Psoas muscle (tissue), 8 donors: Measurements from ENCODE around the gene ZKSCAN1. TPM values are rescaled to one million over a fixed set of nuclear protein-coding genes. Genes with fewer than 3 reads are reported as not detected.
A peak's percentile ranks its signal among the peaks of the same experiment; 100 is the strongest.
"Not testable (repeated sequence)": the region's sequence is repeated elsewhere in the genome, so short reads cannot be mapped to it uniquely, and the experiment has no call there.

Experiments
- ATAC-seq, 4 donors: fragments of 200-7000 bp; cut with Tn5 transposase; one replicate each; pipeline ENCODE4 v1.9.1; 2020; ENCODE audit warnings: moderate library complexity in 3 of 4, mild to moderate bottlenecking in 2 of 4
- DNase-seq, 2 donors: peaks; one replicate each; pipeline ENCODE4 v3.0.0-alpha.2; 2020
- H3K27ac ChIP-seq: fragments of 200-600 bp; one replicate; pipeline ENCODE4 v1.8.0; 2022
- H3K27me3 ChIP-seq, 3 donors: fragments of 200-600 bp in 1 of 3; one replicate each; pipeline versions ENCODE4 v1.6.1 to v1.8.0; 2013 to 2022; ENCODE audit warnings: low read length in 2 of 3, mild to moderate bottlenecking in 2 of 3, moderate library complexity in 1 of 3; ENCODE audit not compliant: insufficient read depth in 3 of 3
- H3K36me3 ChIP-seq, 2 donors: fragments of 200-600 bp in 1 of 2; one replicate each; pipeline versions ENCODE4 v1.6.1 to v1.8.0; 2013 to 2022; ENCODE audit warnings: low read depth in 1 of 2, mild to moderate bottlenecking in 1 of 2, moderate library complexity in 1 of 2; ENCODE audit not compliant: insufficient read depth in 1 of 2
- H3K4me1 ChIP-seq: fragments of 200-600 bp; one replicate; pipeline ENCODE4 v1.8.0; 2022
- H3K4me3 ChIP-seq: fragments of 200-600 bp; one replicate; pipeline ENCODE4 v1.8.0; 2022; ENCODE audit warnings: mild to moderate bottlenecking
- H3K9me3 ChIP-seq: fragments of 200-600 bp; one replicate; pipeline ENCODE4 v1.8.0; 2022
- WGBS, 3 donors: extraction: QIAGEN DNeasy Blood & Tissue Kit; methylation state at CpG; one replicate each; pipeline versions ENCODE4 v1.1.6 to v1.1.7; 2013; 5-methylcytosine and 5-hydroxymethylcytosine counted together
- intact Hi-C, 2 donors: fragments of 100-400 bp; cut with DNase I; formaldehyde crosslinking; loops; one replicate each; pipeline versions ENCODE4 v1.11.0 to v1.14.2; 2022
- polyA plus RNA-seq, 3 donors: library from polyadenylated mRNA; stranded (reverse); fragments of 200-250 nt; gene quantifications; one replicate each; pipeline ENCODE4 v1.2.3, GENCODE V29; 2013
- total RNA-seq, 4 donors: library from RNA; stranded (reverse); fragmentation: NEBNext Ultra II Directional in 2 of 4; extraction: Animal tissue kit (Norgen Biotek cat#: 25700) in 2 of 4; gene quantifications; one replicate each; pipeline versions ENCODE4 v1.2.1 to v1.2.4, GENCODE V29; 2021 to 2023
- TF ChIP-seq, protein P1 (sequence below): fragments of 200-600 bp; IDR thresholded peaks from one replicate; pipeline ENCODE4 v1.8.0; 2022; ENCODE audit warnings: antibody characterized with exemption
- donor health status: healthy with polysubstance abuse.
- donor health status: DM: no; HTN: no; CAD: no; lungs with moderate emphysema.
- donor health status: Bipolar disorder and iron deficiency.
- donor health status: healthy.
- donor health status: DM: yes; HTN: yes; CAD: no.
- donor health status: DM: no; HTN: no; CAD: no.
- donor health status: DM: no; HTN: no; CAD: no.
- donor health status: DM: yes; HTN: yes; CAD: no.

ZKSCAN1 gene
- total and polyA plus RNA-seq, 7 donors, result 5.7 to 40.2 (median 38.5) TPM

DNA sequence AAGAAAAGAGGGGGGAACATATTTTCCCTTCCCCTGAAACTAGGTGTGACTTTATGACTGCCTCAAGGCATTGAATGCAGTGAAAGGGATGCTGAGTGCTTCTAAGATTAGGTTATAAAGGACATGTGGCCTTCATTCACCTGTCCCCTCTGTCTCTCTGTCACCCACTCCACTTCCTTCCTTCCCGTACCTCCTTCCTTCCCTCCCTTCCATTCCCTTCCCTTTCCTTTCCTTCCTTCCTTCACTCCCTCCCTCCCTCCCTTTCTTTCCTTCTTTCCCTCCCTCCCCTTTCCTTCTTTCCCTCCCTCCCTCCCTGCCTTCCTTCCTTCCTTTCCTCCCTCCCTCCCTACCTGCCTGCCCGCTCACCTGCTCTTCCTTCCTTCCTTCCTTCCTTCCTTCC lies 4.5 kb upstream of the ZKSCAN1 start:
- no peak for ATAC-seq
- Histone ChIP-seq H3K27ac (no peak overlapping the region), H3K9me3 (no peaks in the 10 kb centered on the region), H3K36me3 (no peaks in the 10 kb centered on the region), H3K4me3 (no peak overlapping the region), H3K4me1 (no peaks in the 10 kb centered on the region), H3K27me3 (no peaks in the 10 kb centered on the region)
- DNase-seq, result no peak
- TF ChIP-seq, protein P1, sequence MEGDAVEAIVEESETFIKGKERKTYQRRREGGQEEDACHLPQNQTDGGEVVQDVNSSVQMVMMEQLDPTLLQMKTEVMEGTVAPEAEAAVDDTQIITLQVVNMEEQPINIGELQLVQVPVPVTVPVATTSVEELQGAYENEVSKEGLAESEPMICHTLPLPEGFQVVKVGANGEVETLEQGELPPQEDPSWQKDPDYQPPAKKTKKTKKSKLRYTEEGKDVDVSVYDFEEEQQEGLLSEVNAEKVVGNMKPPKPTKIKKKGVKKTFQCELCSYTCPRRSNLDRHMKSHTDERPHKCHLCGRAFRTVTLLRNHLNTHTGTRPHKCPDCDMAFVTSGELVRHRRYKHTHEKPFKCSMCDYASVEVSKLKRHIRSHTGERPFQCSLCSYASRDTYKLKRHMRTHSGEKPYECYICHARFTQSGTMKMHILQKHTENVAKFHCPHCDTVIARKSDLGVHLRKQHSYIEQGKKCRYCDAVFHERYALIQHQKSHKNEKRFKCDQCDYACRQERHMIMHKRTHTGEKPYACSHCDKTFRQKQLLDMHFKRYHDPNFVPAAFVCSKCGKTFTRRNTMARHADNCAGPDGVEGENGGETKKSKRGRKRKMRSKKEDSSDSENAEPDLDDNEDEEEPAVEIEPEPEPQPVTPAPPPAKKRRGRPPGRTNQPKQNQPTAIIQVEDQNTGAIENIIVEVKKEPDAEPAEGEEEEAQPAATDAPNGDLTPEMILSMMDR, result no peak
- WGBS, 3 donors, result 43 to 57% (median 51%) methylated on average over 2 of the region's 2 CpGs
- intact Hi-C loops, result no loop called here

DNA sequence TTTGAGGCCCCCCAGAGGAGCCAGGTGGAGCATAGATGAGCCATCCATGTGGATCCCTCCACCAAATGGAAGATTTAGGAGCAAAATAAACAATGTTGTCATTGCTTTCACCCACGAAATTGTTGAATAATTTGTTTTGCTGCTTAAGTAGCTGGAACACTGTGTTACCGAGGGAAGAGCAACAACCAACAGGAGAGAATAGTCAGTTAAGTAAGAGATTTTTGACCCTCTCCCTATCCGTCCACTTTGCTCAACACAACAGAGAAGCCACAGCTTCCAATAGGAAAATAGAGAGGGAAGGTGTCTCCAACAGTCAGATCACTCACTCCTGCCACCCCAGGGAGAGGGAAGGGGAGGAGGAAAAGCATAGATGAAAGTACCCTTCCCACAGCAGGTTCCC lies 3.9 kb upstream of the ZKSCAN1 start:
- TF ChIP-seq, protein P1, result no peak
- Histone ChIP-seq H3K36me3 (no peaks in the 10 kb centered on the region), H3K27ac (no peak overlapping the region), H3K9me3 (no peaks in the 10 kb centered on the region), H3K4me3 (no peak overlapping the region), H3K27me3 (no peaks in the 10 kb centered on the region), H3K4me1 (peaks cover 1% of the 10 kb centered on the region)
- DNase-seq, result no peak
- 38 to 47% (median 44%) methylated on average over 3 of the region's 3 CpGs for WGBS, 3 donors
- intact Hi-C loops, result no loop called here
- no peak for ATAC-seq

DNA sequence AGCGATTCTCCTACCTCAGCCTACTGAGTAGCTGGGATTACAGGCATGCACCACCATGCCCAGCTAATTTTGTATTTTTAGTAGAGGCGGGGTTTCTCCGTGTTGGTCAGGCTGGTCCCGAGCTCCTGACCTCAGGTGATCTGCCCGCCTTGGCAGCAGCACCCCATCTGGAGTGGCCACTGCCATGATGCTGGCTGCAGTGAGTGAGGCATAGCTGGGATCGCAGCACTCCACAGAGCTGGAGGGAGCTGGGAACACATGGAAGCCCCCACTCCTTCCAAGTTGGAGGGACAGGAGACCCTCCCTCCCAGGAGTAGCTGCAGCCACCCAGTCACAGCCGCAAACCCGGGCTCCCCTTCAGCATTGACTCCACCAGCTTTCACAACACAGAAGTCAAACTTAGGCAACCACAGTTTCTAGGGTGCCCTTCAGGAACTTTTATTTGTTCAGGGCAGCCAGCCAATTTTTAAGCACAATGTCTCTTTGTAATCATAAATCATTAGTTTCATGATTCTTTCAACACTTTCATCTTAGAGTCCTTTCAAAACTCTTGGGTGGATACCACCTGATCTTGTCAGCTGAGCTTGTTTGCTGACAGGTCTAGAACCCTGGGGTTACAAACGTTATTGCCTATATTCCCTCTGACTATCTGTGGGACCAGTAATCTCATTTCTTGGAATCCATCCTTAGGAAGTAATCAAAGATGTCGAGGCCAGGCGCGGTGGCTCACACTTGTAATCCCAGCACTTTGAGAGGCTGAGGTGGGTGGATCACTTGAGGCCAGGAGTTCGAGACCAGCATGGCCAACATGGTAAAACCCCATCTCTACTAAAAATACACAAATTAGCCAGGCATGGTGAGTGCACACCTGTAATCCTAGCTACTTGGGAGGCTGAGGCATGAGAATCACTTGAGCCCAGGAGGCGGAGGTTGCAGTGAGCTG lies 2.7 kb upstream of the ZKSCAN1 start:
- peaks cover 13% of the 10 kb centered on the region for H3K4me1 ChIP-seq
- intact Hi-C loops, result loop anchor here in 1 of 2 donors (2.0 kb wide), 1 partner anchor 42 kb away; no protein-coding TSS in a partner anchor
- not testable (repeated sequence) for H3K9me3 ChIP-seq, H3K4me3 ChIP-seq, H3K27me3 ChIP-seq, DNase-seq, H3K27ac ChIP-seq, H3K36me3 ChIP-seq, ATAC-seq
- 76 to 81% (median 77%) methylated on average over 14 of the region's 14 CpGs for WGBS, 3 donors

DNA sequence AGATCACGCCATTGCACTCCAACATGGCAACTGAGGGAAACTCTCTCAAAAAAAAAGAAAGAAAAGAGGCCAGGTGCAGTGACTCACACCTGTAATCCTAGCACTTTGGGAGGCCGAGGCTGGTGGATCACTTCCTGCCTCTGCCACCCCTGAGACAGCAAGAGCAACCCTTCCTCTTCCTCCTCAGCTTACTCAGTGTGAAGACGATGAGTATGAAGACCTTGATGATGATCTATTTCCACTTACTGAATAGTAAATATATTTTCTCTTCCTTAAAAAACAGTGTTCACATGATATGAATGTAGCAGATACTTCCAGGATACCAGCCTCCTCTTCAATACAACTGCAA lies 2.1 kb upstream of the ZKSCAN1 start:
- Histone ChIP-seq H3K4me1 (peaks cover 17% of the 10 kb centered on the region), H3K36me3 (no peaks in the 10 kb centered on the region), H3K27ac (no peak overlapping the region), H3K9me3 (no peaks in the 10 kb centered on the region), H3K4me3 (no peak overlapping the region), H3K27me3 (no peaks in the 10 kb centered on the region)
- ATAC-seq, result no peak
- TF ChIP-seq, protein P1, result no peak
- intact Hi-C loops, result loop anchor here in 1 of 2 donors (2.0 kb wide), 1 partner anchor 41 kb away; no protein-coding TSS in a partner anchor
- DNase-seq, result no peak
- WGBS, 3 donors, result 77 to 79% (median 78%) methylated on average over 3 of the region's 3 CpGs

DNA sequence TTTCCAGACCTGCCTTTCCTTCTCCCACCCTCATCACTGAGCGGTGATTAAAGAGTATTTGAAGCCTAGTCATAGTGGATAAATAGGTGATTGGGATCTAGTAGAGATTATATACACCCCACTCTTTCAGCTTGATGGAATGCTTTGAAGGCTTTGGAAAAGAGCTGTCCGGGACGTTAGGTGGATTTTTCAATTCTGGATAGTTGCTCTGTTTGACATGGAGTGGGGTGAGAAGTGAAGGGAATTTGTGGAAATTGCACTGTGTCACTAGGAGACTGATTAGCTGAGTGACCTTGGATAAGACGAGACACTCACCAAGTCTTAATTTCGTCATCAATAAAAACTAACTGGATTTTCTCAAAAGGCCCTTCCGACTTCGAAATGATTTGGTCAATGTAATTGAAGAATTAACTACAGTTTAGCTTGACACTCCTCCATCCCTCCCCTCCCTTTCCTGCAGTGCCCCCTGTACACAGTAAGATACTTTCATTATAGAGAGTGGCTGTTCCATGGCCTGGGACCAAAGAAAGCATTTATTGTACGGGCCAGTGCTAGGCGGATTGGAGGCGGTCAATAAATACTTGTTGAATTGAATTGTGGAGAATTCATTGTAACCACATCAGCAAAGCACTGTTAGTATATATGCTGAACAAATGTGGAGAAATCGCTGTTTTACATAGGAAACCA lies 962 bp downstream of the ZKSCAN1 start:
- peaks cover 20% of the 10 kb centered on the region for H3K4me1 ChIP-seq
- TF ChIP-seq, protein P1, result no peak
- WGBS, 3 donors, result 16 to 19% (median 16%) methylated on average over 11 of the region's 11 CpGs
- DNase-seq (no peak), ATAC-seq (peak in 1 of 4 donors; percentile 34)
- H3K9me3 ChIP-seq, result no peaks in the 10 kb centered on the region
- peak overlapping the region; percentile 100 for H3K27ac ChIP-seq
- intact Hi-C loops, result no loop called here
- H3K27me3 ChIP-seq, result no peaks in the 10 kb centered on the region
- peaks cover 2 to 14% of the 10 kb centered on the region in 2 donors for H3K36me3 ChIP-seq
- H3K4me3 ChIP-seq, result peak overlapping the region; percentile 98
